ENCODE results near the gene ACBD4. TPM values are rescaled to one million over a fixed set of nuclear protein-coding genes. Genes with fewer than 3 reads are reported as not detected.

Gene ACBD4
- total and polyA plus RNA-seq, 2 of the 13 experiments (the other 11 are each of a cell fraction or from before 2014, with no cell fraction given): 16.1 to 26.9 TPM

DNA sequence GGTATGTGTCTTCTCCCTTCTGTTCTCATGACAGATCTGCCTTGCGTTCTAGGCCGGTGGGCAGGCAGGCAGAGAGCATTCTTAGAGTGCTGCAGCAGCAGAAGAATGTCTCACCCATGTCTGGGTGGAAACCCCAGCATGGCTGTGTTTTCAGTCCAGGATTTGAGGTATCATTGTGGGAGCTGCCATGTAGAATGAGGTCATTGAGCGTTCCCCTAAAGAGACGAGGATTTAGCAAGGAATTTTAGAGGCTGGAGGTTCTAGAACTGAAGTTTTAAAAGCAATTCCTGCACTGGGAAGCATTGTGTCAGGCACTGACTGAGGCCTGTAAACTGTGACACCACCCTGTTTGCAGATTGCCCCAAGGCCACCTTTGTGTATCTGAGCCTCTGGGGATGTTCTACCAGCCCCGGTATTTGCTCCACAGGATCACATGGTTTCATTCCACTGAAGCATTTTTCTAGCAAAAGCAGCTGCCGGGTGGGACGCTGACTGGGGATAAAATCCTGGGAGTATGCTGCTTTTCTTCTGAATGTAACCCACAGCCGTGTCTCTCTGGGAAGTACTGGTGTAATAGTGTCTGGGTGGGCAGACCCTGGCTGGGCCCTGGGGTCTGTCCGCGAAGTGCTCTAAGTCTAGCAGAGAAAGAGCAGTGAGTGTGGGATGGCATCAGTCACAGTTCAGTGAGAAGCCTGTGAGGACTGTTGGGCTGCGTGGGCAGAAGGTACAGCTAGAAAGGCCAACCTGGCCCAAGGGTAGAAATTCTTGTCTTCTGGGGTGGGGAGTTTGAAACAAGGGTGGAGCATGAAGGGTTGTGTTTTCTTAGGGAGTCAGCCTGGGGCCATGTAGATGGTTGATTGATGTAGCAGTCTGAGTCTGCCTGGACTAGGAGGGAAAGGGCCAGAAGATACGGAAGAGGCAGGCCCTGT lies 33.3 kb upstream of the ACBD4 start (continued):
- TF ChIP-seq ZNF709 (CRISPR knock-in tag; IDR thresholded peaks at IDR 0.05) (0 out of 2 replicates have a peak, but pooled peaks have one; percentile 49), NFE2L2 (IDR thresholded peaks at IDR 0.05; ENCODE audit: low read length) (no peak), ZNF878 (CRISPR knock-in tag; IDR thresholded peaks at IDR 0.05) (no peak), ZNF563 (CRISPR knock-in tag; IDR thresholded peaks at IDR 0.05) (peak; percentile 42; the same call in 1 of the 2 replicates), PTBP1 (IDR thresholded peaks at IDR 0.05; ENCODE audit: low read depth, low read length, poor library complexity, severe bottlenecking) (no peak), RXRA (CRISPR knock-in tag; IDR thresholded peaks at IDR 0.05) (no peak), ZNF264 (CRISPR knock-in tag; IDR thresholded peaks at IDR 0.05) (peak; percentile 86), ESRRA (CRISPR knock-in tag; IDR thresholded peaks at IDR 0.05; ENCODE audit: low read depth) (no peak), ZNF382 (CRISPR knock-in tag; IDR thresholded peaks at IDR 0.05; ENCODE audit: borderline replicate concordance) (no peak), ZFYVE20 (CRISPR knock-in tag; IDR thresholded peaks at IDR 0.05; ENCODE audit: borderline replicate concordance, low read depth) (no peak)
- TF ChIP-seq, protein P1, sequence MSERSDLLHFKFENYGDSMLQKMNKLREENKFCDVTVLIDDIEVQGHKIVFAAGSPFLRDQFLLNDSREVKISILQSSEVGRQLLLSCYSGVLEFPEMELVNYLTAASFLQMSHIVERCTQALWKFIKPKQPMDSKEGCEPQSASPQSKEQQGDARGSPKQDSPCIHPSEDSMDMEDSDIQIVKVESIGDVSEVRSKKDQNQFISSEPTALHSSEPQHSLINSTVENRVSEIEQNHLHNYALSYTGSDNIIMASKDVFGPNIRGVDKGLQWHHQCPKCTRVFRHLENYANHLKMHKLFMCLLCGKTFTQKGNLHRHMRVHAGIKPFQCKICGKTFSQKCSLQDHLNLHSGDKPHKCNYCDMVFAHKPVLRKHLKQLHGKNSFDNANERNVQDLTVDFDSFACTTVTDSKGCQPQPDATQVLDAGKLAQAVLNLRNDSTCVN (CRISPR knock-in tag; IDR thresholded peaks at IDR 0.05; ENCODE audit: borderline replicate concordance): no peak
- TF ChIP-seq, protein P2, sequence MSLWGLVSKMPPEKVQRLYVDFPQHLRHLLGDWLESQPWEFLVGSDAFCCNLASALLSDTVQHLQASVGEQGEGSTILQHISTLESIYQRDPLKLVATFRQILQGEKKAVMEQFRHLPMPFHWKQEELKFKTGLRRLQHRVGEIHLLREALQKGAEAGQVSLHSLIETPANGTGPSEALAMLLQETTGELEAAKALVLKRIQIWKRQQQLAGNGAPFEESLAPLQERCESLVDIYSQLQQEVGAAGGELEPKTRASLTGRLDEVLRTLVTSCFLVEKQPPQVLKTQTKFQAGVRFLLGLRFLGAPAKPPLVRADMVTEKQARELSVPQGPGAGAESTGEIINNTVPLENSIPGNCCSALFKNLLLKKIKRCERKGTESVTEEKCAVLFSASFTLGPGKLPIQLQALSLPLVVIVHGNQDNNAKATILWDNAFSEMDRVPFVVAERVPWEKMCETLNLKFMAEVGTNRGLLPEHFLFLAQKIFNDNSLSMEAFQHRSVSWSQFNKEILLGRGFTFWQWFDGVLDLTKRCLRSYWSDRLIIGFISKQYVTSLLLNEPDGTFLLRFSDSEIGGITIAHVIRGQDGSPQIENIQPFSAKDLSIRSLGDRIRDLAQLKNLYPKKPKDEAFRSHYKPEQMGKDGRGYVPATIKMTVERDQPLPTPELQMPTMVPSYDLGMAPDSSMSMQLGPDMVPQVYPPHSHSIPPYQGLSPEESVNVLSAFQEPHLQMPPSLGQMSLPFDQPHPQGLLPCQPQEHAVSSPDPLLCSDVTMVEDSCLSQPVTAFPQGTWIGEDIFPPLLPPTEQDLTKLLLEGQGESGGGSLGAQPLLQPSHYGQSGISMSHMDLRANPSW (CRISPR knock-in tag; IDR thresholded peaks at IDR 0.05; ENCODE audit: borderline replicate concordance): 0 out of 2 replicates have a peak, but pooled peaks have one; percentile 54
- TF ChIP-seq, protein P3, sequence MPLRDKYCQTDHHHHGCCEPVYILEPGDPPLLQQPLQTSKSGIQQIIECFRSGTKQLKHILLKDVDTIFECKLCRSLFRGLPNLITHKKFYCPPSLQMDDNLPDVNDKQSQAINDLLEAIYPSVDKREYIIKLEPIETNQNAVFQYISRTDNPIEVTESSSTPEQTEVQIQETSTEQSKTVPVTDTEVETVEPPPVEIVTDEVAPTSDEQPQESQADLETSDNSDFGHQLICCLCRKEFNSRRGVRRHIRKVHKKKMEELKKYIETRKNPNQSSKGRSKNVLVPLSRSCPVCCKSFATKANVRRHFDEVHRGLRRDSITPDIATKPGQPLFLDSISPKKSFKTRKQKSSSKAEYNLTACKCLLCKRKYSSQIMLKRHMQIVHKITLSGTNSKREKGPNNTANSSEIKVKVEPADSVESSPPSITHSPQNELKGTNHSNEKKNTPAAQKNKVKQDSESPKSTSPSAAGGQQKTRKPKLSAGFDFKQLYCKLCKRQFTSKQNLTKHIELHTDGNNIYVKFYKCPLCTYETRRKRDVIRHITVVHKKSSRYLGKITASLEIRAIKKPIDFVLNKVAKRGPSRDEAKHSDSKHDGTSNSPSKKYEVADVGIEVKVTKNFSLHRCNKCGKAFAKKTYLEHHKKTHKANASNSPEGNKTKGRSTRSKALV (CRISPR knock-in tag; IDR thresholded peaks at IDR 0.05): 0 out of 2 replicates have a peak, but pooled peaks have one; percentile 47
- TF ChIP-seq, protein P4, sequence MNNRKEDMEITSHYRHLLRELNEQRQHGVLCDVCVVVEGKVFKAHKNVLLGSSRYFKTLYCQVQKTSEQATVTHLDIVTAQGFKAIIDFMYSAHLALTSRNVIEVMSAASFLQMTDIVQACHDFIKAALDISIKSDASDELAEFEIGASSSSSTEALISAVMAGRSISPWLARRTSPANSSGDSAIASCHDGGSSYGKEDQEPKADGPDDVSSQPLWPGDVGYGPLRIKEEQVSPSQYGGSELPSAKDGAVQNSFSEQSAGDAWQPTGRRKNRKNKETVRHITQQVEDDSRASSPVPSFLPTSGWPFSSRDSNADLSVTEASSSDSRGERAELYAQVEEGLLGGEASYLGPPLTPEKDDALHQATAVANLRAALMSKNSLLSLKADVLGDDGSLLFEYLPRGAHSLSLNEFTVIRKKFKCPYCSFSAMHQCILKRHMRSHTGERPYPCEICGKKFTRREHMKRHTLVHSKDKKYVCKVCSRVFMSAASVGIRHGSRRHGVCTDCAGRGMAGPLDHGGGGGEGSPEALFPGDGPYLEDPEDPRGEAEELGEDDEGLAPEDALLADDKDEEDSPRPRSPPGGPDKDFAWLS (CRISPR knock-in tag; IDR thresholded peaks at IDR 0.05; ENCODE audit: borderline replicate concordance): no peak
- TF ChIP-seq, protein P5, sequence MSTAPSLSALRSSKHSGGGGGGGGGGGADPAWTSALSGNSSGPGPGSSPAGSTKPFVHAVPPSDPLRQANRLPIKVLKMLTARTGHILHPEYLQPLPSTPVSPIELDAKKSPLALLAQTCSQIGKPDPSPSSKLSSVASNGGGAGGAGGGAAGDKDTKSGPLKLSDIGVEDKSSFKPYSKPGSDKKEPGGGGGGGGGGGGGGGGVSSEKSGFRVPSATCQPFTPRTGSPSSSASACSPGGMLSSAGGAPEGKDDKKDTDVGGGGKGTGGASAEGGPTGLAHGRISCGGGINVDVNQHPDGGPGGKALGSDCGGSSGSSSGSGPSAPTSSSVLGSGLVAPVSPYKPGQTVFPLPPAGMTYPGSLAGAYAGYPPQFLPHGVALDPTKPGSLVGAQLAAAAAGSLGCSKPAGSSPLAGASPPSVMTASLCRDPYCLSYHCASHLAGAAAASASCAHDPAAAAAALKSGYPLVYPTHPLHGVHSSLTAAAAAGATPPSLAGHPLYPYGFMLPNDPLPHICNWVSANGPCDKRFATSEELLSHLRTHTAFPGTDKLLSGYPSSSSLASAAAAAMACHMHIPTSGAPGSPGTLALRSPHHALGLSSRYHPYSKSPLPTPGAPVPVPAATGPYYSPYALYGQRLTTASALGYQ (CRISPR knock-in tag; IDR thresholded peaks at IDR 0.05): no peak
